ENCODE data around the gene EYS. TPM values are rescaled to one million over a fixed set of nuclear protein-coding genes. Genes with fewer than 3 reads are reported as not detected.

Gene EYS
- total and polyA plus RNA-seq, 4 donors = not detected

GRCh38 chr6:63672582-63673129 lies 2034.4 kb downstream of the EYS start:
- no peaks in the 10 kb centered on the region for H3K36me3 ChIP-seq (ENCODE audit: control insufficient read depth in 1 of 2, insufficient read depth in 2 of 2, low read length in 1 of 2)
- no peaks in the 10 kb centered on the region for H3K9me3 ChIP-seq (ENCODE audit: control insufficient read depth, low read length)
- H3K4me1 ChIP-seq (ENCODE audit: control insufficient read depth in 1 of 2, insufficient read depth in 2 of 2, low read length in 2 of 2) = peaks cover 2 to 7% of the 10 kb centered on the region in 2 donors
- DNase-seq (no peak), ATAC-seq (ENCODE audit: low FRiP score) (no peak)
- H3K27ac ChIP-seq (ENCODE audit: low read depth in 1 of 2, low read length in 2 of 2) = no peak overlapping the region
- no peaks in the 10 kb centered on the region for H3K27me3 ChIP-seq (ENCODE audit: control insufficient read depth in 1 of 2, insufficient read depth in 2 of 2, low read length in 1 of 2)
- 93% methylated on average over 3 of the region's 3 CpGs for WGBS, 2 donors
- intact Hi-C loops (cut with DNase I) = no loop called here
- H3K4me3 ChIP-seq (ENCODE audit: low read length in 2 of 2) = no peak overlapping the region

GRCh38 chr6:63671098-63671754 lies 2035.8 kb downstream of the EYS start:
- 66 to 86% methylated on average over 6 of the region's 6 CpGs for WGBS, 2 donors
- ATAC-seq (ENCODE audit: low FRiP score) = no peak
- Histone ChIP-seq H3K4me3 (ENCODE audit: low read length in 2 of 2) (no peak overlapping the region), H3K36me3 (ENCODE audit: control insufficient read depth in 1 of 2, insufficient read depth in 2 of 2, low read length in 1 of 2) (no peaks in the 10 kb centered on the region), H3K27me3 (ENCODE audit: control insufficient read depth in 1 of 2, insufficient read depth in 2 of 2, low read length in 1 of 2) (no peaks in the 10 kb centered on the region), H3K27ac (ENCODE audit: low read depth in 1 of 2, low read length in 2 of 2) (no peak overlapping the region), H3K9me3 (ENCODE audit: control insufficient read depth, low read length) (no peaks in the 10 kb centered on the region), H3K4me1 (ENCODE audit: control insufficient read depth in 1 of 2, insufficient read depth in 2 of 2, low read length in 2 of 2) (peaks cover 0 to 7% of the 10 kb centered on the region in 2 donors)
- no peak for DNase-seq
- intact Hi-C loops (cut with DNase I) = no loop called here
